ENCODE data around the gene NAV2.
"Not testable (repeated sequence)": the region's sequence is repeated elsewhere in the genome, so short reads cannot be mapped to it uniquely, and the experiment has no call there.

Gene NAV2

DNA sequence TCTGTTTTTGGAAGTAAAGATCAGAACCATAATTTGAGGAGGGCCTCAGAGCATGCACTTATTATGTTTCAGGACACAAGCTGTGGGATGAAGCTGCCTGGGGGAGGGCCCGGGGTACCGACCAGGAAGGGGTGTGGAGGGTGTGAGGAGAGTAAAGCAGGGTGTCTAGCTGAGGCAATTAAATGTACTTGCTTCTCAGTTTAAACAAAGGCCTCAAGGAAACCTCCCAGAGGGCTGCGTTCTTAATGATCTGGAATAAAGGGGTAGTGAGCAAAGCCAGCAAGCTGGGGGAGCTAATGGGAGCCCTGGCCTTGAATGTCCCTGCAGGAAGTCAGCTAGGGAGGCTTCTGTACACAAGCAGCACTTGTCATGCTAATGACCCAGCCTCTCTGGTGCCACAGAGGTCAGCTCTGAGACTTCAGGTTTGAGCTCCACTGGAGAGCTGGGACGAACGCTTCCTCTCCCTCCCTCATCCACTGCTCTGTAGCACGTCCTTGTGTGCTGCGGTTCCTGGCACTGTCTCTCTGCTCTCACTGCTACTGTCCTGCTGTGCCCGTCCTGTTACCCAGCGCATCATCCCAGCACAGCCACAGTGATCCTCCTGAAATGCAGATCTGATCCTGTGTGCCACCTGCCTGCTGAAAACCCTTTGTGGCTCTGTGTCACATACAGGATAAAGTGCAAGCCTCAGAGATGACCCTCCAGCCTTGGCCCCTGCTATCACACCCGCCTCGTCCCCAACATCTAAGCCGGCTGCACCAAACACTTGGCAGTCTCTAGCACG lies 287.9 kb downstream of the NAV2 start:
- Histone ChIP-seq H3K9ac (ENCODE audit: low read depth, low read length) (no peak overlapping the region), H3K4me1 (ENCODE audit: control insufficient read depth, insufficient read depth, low read length) (peaks cover 49% of the 10 kb centered on the region), H3K9me3 (ENCODE audit: control insufficient read depth, insufficient read depth, low read length) (no peaks in the 10 kb centered on the region), H3K27me3 (ENCODE audit: control insufficient read depth, insufficient read depth, low read length) (peaks cover 50% of the 10 kb centered on the region), H3K4me3 (ENCODE audit: low read depth, low read length) (peak overlapping the region; percentile 26; the same call in 1 of the 2 replicates), H3K27ac (ENCODE audit: low read depth, low read length) (peak overlapping the region; percentile 86), H3K36me3 (ENCODE audit: control insufficient read depth, insufficient read depth, low read length) (no peaks in the 10 kb centered on the region)

DNA sequence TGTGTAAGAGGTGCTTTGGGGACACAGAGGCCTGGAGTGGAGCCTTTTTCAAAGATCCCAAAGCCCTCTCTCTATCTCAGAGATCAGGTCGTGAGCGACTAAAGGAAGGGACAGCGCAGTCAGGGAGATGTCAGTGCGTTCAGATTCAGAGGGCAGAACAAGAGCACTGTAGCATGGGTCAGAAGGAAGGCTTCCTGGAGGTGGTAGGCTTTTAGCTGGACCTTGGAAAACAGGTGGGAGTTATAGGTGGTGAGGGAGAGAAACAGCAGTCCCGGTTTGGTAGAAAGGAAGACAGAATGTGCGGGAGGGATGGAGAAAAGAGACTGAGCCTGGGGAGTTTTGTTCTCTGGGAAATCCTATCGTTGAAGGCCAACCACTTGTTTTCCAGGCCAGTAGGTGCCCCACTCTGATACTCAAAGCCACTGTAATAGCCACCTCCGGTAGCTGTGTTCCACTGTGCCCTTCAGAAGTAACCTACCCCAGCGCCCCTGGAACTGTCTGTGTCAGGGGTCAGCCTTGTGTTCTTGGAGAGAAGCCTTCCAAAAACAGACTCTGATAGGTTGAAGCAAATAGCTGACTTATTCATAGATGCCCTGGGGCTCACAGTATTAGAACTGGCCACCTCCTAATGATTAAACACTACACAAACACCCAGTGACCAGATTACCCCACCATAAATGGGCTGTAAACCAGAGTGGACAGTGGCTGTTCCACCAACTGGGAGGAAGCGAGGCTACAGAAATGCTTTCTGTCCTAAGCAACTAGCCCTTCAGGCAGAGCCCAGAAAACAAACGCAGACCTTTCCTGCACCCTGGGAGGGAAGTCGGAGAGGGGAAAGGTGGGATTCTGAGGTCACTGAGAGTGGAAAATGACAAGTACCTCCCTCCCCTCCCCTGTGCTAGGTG lies 289.9 kb downstream of the NAV2 start:
- Histone ChIP-seq H3K36me3 (ENCODE audit: control insufficient read depth, insufficient read depth, low read length) (0 out of 2 replicates have a peak, but pooled peaks cover under 1% of the 10 kb centered on the region), H3K4me3 (ENCODE audit: low read depth, low read length) (no peak overlapping the region), H3K4me1 (ENCODE audit: control insufficient read depth, insufficient read depth, low read length) (peaks cover 46% of the 10 kb centered on the region), H3K27me3 (ENCODE audit: control insufficient read depth, insufficient read depth, low read length) (peaks cover 42% of the 10 kb centered on the region), H3K27ac (ENCODE audit: low read depth, low read length) (peak overlapping the region; percentile 26), H3K9me3 (ENCODE audit: control insufficient read depth, insufficient read depth, low read length) (no peaks in the 10 kb centered on the region), H3K9ac (ENCODE audit: low read depth, low read length) (no peak overlapping the region)

DNA sequence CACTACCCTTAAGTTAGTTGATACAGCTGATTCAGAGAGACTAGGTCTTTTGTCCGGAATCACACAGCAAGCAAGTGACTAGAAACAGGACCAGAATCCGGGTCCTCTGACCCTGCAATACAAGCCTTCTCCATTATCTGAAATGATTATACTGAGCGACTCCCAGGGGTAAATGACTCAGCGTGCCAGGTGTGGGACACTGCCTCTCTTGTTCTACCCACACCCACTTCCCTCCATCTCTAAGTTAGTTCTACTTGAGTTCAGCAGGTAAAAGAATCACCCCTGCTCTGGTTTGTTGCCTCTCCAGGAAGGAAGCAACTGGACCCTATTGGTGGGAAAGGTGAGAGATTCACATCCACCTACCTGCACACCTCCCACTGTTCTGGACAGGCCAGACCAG lies 290.7 kb downstream of the NAV2 start:
- Histone ChIP-seq H3K4me1 (ENCODE audit: control insufficient read depth, insufficient read depth, low read length) (peaks cover 44% of the 10 kb centered on the region), H3K9ac (ENCODE audit: low read depth, low read length) (no peak overlapping the region), H3K36me3 (ENCODE audit: control insufficient read depth, insufficient read depth, low read length) (0 out of 2 replicates have a peak, but pooled peaks cover 3% of the 10 kb centered on the region), H3K27me3 (ENCODE audit: control insufficient read depth, insufficient read depth, low read length) (peaks cover 35% of the 10 kb centered on the region), H3K27ac (ENCODE audit: low read depth, low read length) (no peak overlapping the region), H3K9me3 (ENCODE audit: control insufficient read depth, insufficient read depth, low read length) (no peaks in the 10 kb centered on the region), H3K4me3 (ENCODE audit: low read depth, low read length) (no peak overlapping the region)

DNA sequence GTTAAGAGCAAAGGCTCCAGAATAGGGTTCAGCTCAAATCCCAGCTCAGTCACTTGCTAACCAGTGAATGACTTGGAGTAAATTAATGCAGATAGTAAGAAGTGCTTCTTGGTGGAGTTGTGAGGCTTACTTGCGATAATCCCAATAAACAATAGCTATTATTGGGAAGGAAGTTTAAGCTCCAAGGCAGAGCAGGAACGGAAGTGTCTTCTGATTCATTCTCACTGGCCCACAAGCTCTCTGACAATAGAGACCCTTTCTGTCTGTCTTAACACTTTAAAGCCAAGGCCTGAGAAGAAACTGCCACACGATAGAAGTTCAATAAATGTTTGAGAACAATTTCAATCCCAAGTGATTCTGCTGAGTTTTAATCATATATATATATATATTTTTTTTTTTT lies 292.2 kb downstream of the NAV2 start:
- H3K9me3 ChIP-seq (ENCODE audit: control insufficient read depth, insufficient read depth, low read length) = no peaks in the 10 kb centered on the region
- H3K36me3 ChIP-seq (ENCODE audit: control insufficient read depth, insufficient read depth, low read length) = 0 out of 2 replicates have a peak, but pooled peaks cover 3% of the 10 kb centered on the region
- no peak overlapping the region for H3K4me3 ChIP-seq (ENCODE audit: low read depth, low read length)
- peaks cover 54% of the 10 kb centered on the region for H3K4me1 ChIP-seq (ENCODE audit: control insufficient read depth, insufficient read depth, low read length)
- H3K9ac ChIP-seq (ENCODE audit: low read depth, low read length) = no peak overlapping the region
- H3K27me3 ChIP-seq (ENCODE audit: control insufficient read depth, insufficient read depth, low read length) = peaks cover 22% of the 10 kb centered on the region
- H3K27ac ChIP-seq (ENCODE audit: low read depth, low read length) = no peak overlapping the region

DNA sequence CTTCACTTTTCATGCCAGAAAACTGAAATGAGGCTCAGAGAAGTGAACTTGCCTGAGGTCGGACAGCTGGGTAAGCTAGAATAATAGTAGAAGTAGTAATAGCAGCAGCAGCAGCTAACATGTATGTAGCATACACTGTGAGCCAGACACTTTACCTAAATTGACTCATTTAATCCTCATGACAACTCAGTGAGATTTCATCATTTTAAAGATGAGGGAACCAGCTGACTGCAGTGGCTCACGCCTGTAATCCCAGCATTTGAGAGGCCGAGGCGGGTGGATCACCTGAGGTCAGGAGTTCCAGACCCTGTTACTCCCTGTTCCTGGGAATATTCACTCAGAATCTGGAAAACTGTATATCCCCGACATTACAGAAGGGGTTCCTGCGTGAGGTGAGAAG lies 293.1 kb downstream of the NAV2 start:
- H3K27me3 ChIP-seq (ENCODE audit: control insufficient read depth, insufficient read depth, low read length) = peaks cover 21% of the 10 kb centered on the region
- H3K36me3 ChIP-seq (ENCODE audit: control insufficient read depth, insufficient read depth, low read length) = 0 out of 2 replicates have a peak, but pooled peaks cover 3% of the 10 kb centered on the region
- no peak overlapping the region for H3K9ac ChIP-seq (ENCODE audit: low read depth, low read length)
- no peaks in the 10 kb centered on the region for H3K9me3 ChIP-seq (ENCODE audit: control insufficient read depth, insufficient read depth, low read length)
- no peak overlapping the region for H3K4me3 ChIP-seq (ENCODE audit: low read depth, low read length)
- no peak overlapping the region for H3K27ac ChIP-seq (ENCODE audit: low read depth, low read length)
- H3K4me1 ChIP-seq (ENCODE audit: control insufficient read depth, insufficient read depth, low read length) = peaks cover 57% of the 10 kb centered on the region

DNA sequence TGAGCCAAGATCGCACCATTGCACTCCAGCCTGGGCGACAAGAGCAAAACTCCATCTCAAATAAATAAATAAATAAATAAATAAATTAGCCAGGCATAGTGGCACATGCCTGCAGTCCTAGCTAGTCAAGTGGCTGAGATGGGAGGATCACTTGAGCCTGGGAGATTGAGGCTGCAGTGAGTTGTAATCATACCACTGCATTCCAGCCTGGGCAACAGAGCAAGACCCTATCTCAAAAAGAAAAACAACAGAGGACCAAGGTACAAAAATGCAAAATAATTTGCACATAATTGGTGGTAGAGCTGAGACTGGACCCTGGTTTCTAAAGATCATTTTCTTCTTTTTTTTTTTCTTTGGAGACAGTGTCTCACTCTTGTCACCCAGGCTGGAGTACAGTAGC lies 294.0 kb downstream of the NAV2 start:
- H3K9me3 ChIP-seq (ENCODE audit: control insufficient read depth, insufficient read depth, low read length); H3K4me3 ChIP-seq (ENCODE audit: low read depth, low read length); H3K27ac ChIP-seq (ENCODE audit: low read depth, low read length); H3K36me3 ChIP-seq (ENCODE audit: control insufficient read depth, insufficient read depth, low read length); H3K9ac ChIP-seq (ENCODE audit: low read depth, low read length): not testable (repeated sequence)
- Histone ChIP-seq H3K4me1 (ENCODE audit: control insufficient read depth, insufficient read depth, low read length) (peaks cover 56% of the 10 kb centered on the region), H3K27me3 (ENCODE audit: control insufficient read depth, insufficient read depth, low read length) (peaks cover 17% of the 10 kb centered on the region)

DNA sequence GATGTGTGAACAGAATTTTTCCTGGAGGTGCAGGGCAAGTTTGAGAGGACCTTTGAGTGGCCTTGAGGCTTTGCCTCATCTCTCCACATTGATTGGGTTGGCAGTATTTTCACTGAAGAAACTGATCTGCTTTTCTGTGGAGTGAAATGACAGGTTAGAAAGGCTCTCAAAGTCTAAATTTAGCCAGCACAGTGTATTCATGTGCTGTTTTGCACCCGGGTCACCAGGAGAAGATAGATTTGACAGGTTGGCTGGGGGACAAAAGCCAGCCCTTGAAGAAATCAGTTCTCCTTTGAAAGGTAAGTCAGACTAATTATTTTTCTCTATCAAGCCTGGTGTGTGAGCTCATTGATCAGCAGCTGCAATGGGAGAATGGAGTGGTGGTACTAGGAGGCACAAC lies 294.7 kb downstream of the NAV2 start:
- Histone ChIP-seq H3K36me3 (ENCODE audit: control insufficient read depth, insufficient read depth, low read length) (0 out of 2 replicates have a peak, but pooled peaks cover 3% of the 10 kb centered on the region), H3K4me1 (ENCODE audit: control insufficient read depth, insufficient read depth, low read length) (peaks cover 49% of the 10 kb centered on the region), H3K27ac (ENCODE audit: low read depth, low read length) (no peak overlapping the region), H3K9me3 (ENCODE audit: control insufficient read depth, insufficient read depth, low read length) (no peaks in the 10 kb centered on the region), H3K27me3 (ENCODE audit: control insufficient read depth, insufficient read depth, low read length) (peaks cover 10% of the 10 kb centered on the region; the same call in 1 of the 2 replicates), H3K9ac (ENCODE audit: low read depth, low read length) (no peak overlapping the region), H3K4me3 (ENCODE audit: low read depth, low read length) (no peak overlapping the region)

DNA sequence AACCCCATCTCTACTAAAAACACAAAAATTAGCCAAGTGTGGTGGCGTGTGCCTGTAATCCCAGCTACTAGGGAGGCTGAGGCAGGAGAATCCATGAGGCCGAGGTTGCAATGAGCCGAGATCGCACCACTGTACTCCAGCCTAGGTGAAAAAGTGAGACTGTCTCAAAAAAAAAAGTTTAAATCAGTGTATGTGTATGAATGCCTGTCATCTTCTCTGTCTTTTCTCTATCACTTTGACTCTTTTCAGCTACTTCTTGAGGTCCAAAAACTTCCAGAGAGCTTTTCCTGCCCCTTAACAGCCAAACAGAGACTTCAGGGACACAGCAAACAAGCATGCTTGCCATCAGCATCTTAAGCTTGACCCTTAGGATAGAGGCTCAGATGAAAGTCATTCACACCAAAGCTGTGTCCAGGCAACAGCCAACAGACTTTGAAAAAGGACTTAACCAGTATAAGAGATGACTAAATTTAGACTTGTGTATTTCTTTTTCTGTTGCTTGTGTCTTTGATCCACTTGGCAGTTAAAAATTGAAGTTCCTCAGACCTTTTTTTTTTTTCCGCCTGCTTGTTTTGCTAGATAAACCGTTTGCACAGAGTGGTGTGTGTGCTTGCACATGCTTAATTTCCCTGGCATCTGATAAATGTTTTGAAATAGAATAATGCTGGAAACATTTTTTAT lies 295.7 kb downstream of the NAV2 start:
- Histone ChIP-seq H3K27me3 (ENCODE audit: control insufficient read depth, insufficient read depth, low read length) (0 out of 2 replicates have a peak, but pooled peaks cover 2% of the 10 kb centered on the region), H3K9me3 (ENCODE audit: control insufficient read depth, insufficient read depth, low read length) (no peaks in the 10 kb centered on the region), H3K27ac (ENCODE audit: low read depth, low read length) (no peak overlapping the region), H3K4me3 (ENCODE audit: low read depth, low read length) (no peak overlapping the region), H3K36me3 (ENCODE audit: control insufficient read depth, insufficient read depth, low read length) (0 out of 2 replicates have a peak, but pooled peaks cover 3% of the 10 kb centered on the region), H3K9ac (ENCODE audit: low read depth, low read length) (no peak overlapping the region), H3K4me1 (ENCODE audit: control insufficient read depth, insufficient read depth, low read length) (peaks cover 45% of the 10 kb centered on the region)

DNA sequence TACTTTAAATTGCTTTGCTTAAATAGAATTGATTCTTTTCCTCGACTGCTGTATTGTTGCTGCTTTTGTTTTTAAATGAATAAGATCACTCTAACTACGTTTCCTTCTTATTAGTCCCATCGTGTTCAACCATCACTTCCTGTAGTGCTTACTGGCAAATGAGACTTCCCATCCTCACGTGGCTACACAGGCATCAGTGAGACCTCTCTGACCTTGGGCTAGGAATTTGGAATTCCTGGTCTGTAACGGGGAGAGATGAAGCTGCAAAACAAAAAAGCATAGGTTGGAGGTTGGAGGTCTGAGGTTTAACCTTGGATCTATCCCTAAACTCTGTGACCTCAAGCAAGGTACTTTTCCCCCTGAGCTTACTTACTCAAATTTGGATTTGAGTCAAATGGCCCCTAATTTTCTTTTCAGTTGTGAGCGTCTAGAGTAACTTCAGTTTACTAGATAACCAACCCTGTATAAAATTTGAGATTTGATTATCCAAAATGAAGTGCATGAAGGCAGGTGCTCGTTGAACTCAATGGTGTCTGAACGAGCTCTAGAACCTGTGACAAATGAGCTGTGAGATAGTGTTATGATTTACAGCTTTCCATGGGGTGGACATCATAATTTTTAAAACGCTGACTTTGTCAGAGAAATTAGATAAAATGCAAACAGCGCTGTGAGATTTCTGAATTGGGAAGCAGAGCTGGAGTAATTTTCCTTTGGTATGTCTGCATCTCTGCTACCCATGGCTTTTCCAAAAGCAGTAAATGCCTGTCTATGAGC lies 296.4 kb downstream of the NAV2 start:
- Histone ChIP-seq H3K4me1 (ENCODE audit: control insufficient read depth, insufficient read depth, low read length) (peaks cover 47% of the 10 kb centered on the region), H3K9ac (ENCODE audit: low read depth, low read length) (no peak overlapping the region), H3K4me3 (ENCODE audit: low read depth, low read length) (no peak overlapping the region), H3K36me3 (ENCODE audit: control insufficient read depth, insufficient read depth, low read length) (0 out of 2 replicates have a peak, but pooled peaks cover 3% of the 10 kb centered on the region), H3K27ac (ENCODE audit: low read depth, low read length) (no peak overlapping the region), H3K9me3 (ENCODE audit: control insufficient read depth, insufficient read depth, low read length) (no peaks in the 10 kb centered on the region), H3K27me3 (ENCODE audit: control insufficient read depth, insufficient read depth, low read length) (no peaks in the 10 kb centered on the region)
